ENCODE data around the gene CCNG2.
A peak's percentile ranks its signal among the peaks of the same experiment; 100 is the strongest.
"Not testable (repeated sequence)": the region's sequence is repeated elsewhere in the genome, so short reads cannot be mapped to it uniquely, and the experiment has no call there.

Gene CCNG2

GRCh38 chr4:77156912-77157858, at the start of gene CCNG2:
Gene CCNG2 (plus strand): TSS chr4:77157207. CDS start chr4:77158533, 1,326 bp downstream.
- DNase-seq: no peak

- no peak for DNase-seq
These were observed 46.3 kb upstream of the CCNG2 start for GRCh38 chr4:77110730-77111129.

DNA sequence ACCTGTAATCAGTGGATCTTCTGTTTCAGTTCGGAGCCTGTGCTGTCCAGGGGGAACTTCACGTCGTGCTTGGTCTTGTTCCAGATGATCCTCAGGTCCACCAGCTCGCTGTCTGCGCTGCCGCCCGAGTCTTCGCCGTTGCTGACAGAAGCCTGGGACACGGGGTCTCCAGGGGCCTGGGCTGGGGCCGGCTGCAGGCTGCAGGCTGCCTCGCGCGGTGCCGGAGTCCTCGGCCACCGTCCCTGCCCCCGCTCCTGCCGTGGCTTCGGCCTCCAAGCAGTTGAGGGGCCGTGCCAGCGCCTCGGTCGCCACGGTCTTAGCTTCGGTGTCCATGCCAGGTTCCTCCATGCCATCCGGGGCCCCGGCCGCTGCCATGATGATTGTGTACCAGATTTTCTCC, 43.9 kb upstream of the CCNG2 start:
- DNase-seq: no peak

- DNase-seq: no peak
These were observed 39.3 kb upstream of the CCNG2 start for GRCh38 chr4:77117721-77118120.

DNA sequence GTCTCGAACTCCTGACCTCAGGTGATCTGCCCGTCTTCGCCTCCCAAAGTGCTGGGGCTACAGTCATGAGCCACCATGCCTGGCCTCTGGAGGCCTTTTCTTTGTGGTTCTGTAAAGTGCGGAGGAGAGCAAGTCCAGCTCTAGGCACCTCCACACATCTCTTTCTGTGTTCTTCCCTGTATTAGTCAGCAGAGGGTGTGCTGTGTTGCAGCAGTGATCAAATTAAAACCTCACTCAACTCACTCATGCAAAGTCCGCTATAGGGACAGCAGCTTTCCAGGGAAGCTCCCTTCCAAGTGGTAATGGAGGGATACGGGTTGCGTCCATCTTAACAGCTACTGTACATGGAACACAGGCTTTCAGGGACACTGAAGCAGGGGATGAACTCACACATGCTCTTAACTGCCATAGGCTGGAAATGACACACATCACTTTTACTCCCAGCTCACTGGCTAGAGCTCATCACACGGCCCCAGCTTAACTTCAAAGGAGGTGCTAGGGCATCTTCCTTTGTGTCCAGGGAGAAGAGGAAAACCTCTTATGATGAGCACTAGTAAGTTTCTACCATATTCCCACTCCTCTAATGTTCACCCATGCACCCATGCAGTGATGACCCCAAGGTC, 36.0 kb upstream of the CCNG2 start:
- no peak for DNase-seq

DNA sequence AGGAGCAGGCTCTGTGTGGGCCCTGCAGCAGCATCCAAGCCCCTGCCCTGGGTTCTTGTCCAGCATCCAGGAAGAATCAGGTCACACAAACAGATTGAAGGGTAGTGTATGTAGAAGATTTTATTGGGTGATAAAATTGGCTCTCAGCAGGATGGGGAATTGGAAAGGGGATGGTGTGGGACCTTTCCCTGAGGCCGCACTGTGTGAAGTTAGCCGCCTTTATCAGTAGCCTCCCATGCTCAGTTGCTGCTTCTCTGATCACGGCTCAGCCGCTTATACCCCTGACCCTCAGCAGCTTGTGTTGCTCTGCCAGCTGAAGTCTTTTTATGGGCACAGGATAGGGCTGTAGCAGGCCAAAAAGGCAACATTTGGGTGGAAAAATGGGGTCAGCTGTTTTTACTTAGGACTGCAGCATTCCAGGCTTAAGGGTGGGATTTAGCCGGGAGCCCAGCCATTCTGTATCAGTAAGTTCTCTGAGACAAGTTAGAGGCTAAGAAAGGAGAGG, 35.2 kb upstream of the CCNG2 start:
- DNase-seq: no peak

- DNase-seq: no peak
These were observed 34.4 kb upstream of the CCNG2 start for GRCh38 chr4:77122656-77123055.

DNA sequence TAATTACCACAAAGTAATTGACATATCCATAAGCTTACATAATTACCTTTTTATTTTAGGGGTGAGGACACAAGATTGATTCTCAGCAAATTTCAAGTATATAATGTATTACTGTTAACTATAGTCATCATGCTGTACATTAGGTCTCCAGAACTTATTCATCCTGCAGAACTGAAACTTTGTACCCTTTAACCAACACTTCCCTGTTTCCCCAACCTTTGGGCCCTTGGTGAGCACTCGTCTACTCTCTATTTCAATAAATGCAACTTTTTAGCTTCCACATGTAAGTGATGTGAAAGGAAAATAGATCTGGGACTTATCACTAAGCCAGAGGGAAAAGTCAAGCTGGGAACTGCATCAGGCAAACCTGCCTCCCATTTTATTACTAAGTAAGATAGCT, 33.6 kb upstream of the CCNG2 start:
- DNase-seq: no peak

GRCh38 chr4:77124576-77124975, 32.4 kb upstream of the CCNG2 start:
- no peak for DNase-seq

GRCh38 chr4:77125961-77126360, 31.0 kb upstream of the CCNG2 start:
- no peak for DNase-seq

DNA sequence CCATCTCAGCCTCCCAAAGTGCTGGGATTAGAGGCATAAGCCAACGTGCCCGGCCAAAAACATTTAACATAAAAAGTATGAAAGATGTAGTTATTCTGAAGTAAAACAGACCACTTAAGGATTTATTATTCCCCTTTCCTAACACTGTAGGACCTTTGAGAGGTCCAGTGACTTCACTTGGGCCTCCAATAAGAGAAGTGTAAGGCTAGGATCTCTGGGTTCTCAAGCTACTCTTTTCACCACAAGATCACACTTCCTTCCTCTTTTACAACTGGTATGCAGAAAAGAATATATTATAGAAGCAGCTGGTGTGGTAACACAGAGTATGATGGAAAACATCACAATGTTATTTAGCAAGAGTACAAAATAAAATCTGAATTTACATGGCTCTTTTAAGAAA, 30.2 kb upstream of the CCNG2 start:
- no peak for DNase-seq

GRCh38 chr4:77127215-77127614, 29.8 kb upstream of the CCNG2 start:
- no peak for DNase-seq

- peak; percentile 10 for DNase-seq
These were observed 29.0 kb upstream of the CCNG2 start for GRCh38 chr4:77127837-77128621.

DNA sequence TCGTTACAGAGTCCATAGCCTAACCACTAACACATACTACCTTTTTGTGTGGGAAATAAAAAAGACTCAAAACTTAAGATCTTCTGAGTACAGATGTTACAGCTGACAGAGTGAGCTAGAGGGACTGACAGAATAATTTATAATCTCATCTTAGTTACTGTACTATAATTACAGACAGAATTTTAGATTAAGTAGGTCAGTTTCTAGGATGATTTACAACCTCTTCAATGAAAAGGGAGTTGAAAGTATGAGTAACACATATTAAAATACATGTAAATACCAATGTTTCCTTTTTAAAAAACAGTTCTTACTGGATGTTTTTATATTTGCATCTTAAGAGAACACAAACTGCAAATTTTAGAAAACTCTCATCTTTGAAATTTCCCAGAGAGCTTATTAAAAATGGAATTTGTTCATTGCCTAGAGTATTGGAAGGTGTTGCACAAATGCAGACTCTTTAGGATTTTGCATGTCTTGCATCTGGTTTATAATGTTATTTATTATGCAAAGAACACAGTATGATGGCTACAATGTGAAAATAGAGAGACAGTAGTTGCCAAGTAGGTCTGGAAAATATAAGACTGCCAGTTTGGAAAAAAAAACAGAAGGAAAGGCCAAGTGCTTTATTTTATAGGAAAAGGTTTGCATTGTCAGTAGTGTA, 24.2 kb upstream of the CCNG2 start:
- DNase-seq: no peak

DNA sequence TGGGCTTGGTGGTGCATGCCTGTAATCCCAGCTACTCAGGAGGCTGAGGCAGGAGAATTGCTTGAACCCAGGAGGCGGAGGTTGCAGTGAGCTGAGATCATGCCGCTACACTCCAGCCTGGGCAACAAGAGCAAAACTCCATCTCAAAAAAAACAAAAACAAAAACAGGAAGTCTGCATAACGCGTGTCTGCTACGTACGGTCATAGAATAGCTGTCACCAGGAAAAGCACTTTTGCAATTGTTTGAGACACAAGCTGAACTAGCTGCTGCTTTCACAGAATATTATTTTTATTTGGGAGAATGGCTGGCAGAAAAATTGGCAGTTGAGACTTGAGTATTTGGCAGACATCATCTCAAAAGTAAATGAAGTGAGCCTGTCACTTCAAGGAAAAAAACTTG, 19.6 kb upstream of the CCNG2 start:
- DNase-seq: not testable (repeated sequence)

- peak; percentile 33 for DNase-seq
These were observed 14.9 kb upstream of the CCNG2 start for GRCh38 chr4:77141964-77142645.

- DNase-seq: no peak
These were observed 14.4 kb upstream of the CCNG2 start for GRCh38 chr4:77142646-77143028.

GRCh38 chr4:77143091-77143490, 13.9 kb upstream of the CCNG2 start:
- DNase-seq: no peak

DNA sequence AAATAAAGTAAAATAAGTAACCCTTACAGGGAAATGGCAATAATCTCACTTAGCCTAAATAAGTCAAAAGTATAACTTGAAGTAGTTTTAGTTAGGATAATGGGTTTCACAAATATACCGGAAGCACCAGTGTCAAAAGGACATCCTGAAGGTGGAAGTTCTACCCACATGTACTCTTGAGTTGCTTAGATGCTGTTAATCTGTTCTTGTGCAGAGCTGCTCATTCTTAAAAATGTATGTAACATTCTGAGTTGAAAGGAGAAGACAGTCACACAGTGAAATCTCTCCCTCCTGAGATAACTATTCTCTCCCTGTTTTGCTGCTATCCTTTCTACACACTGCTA, 11.2 kb upstream of the CCNG2 start:
- no peak for DNase-seq

GRCh38 chr4:77146186-77147078, 10.6 kb upstream of the CCNG2 start:
- DNase-seq: no peak

DNA sequence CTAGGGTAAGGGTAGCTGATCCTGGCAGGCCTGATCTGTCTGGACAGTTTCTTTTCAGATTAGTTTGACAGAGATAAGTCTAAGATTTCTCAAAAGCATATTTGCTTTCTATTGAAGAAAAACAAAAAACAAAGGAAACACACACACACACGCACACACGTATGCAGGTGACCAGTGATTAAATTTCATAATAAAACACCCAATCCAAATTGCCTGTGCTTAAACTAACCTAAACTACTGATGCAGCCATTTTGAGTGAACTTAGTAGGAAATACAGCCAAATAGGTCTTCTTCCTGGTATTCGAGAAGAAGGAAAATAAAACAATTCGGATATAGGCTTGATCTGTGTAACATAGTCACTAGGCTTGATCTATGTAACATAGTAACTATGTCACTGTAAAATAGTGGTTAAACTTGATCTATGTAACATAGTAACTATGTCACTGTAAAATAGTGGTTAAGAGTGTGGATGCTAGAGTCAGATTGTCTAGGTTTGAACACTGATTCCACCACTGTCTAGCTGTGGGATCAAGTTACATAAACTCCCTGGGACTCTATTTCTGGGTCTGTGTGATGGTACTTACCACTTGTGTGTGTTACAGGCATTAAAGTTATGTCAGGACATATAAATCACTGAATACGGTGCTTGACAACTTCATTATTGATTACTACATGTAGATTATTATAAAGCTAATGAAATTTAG, 9.8 kb upstream of the CCNG2 start:
- no peak for DNase-seq
